KG1 (cell line): ENCODE data around the gene NFE2L2.
"Not testable (repeated sequence)": the region's sequence is repeated elsewhere in the genome, so short reads cannot be mapped to it uniquely, and the experiment has no call there.

Source experiments
- DNase-seq: peaks from one replicate; lab custom pipeline; 2025; lab: John Stamatoyannopoulos, UW

NFE2L2 gene

DNA sequence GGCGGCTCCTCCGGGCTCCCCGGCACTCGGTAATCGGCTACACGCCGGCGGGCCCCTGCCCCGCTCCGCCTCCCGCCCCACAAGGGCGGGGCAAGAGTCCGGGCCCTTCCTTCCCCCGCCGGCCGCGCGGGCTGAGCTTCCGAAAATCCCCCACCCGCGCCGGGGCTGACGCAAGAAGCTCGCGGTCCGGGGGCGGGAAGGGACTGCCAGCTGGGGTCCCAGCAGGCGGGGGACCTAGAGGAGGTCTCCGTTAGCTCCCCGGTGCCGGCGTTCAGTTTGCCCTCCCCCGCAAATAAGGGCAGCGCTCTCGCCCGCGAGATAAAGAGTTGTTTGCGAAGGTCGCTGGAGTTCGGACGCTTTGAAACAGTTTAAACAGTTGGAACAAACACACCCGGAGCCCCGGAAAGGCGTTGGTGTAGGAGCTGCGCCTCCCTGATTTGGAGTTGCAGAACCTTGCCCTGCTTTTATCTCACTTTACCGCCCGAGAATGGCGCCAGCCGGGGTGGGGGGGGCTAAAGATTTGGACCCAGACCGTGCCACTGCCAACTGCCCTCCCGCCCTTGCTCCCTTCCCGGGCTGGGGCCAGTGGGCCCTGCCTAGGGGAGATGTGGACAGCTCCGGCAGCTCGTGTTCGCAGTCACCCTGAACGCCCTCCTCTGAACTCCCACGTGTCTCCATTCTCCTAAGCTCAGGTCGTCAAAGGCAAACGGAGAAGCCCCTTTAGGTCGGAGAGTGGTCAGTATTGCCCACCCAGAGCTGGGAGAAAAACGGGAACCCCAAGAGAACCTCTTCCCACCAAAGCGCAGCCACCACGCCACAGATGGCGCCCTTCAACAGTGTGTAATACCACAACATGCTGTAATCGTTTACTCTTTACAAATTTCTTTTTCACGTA, at the start of gene NFE2L2:
TSS of gene NFE2L2 (minus strand) at position 35 of the 895 bp plus-strand sequence. CDS start 151 bp downstream, outside the sequence.
- peak; percentile 92 for DNase-seq

DNA sequence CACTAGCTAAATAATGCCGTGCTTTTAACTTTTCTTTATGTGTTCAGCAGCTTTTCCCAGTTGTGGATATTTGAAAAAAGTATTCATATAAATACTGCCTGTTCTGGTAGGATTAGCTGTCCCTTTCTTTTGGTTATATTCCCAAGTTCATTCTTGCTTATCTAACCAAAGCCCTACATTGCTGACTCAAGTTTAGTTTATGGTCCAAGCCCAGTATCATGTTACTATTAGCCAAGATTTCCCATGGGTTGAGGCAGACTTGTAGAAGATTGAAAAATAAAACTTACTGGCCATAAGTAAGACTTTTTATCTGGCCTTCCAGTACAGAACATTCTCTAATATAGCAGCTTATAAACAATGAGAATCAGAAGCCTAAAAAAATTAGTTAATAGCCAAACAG, 49.7 kb upstream of the NFE2L2 start:
- DNase-seq: no peak

DNA sequence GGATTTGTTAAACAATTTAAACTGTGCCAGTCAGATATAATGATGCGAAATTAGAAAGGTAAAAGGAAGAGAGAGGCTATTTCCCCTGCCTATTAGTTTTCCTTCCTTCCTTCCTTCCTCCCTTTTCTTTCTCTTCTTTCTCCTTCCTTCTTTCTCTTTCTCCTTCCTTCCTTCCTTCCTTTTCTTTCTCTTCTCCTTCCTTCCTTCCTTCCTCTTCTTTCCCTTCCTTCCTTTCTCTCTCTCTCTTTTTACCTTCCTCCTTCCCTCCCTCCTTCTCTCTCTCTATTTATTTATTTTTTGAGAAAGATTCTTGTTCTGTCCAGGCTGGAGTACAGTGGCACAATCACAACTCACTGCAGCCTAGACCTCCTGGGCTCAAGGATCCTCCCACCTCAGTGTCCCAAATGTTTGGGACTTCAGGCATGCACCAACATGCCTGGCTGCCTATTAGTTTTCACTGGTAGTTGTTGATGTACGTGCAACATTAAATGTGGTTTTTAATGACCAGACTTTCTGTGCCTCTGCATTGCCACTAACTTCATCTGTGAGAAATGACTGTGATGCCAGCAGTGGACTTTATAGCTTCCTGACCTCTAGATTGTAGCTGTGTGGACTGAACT, 48.7 kb upstream of the NFE2L2 start:
- DNase-seq: no peak

DNA sequence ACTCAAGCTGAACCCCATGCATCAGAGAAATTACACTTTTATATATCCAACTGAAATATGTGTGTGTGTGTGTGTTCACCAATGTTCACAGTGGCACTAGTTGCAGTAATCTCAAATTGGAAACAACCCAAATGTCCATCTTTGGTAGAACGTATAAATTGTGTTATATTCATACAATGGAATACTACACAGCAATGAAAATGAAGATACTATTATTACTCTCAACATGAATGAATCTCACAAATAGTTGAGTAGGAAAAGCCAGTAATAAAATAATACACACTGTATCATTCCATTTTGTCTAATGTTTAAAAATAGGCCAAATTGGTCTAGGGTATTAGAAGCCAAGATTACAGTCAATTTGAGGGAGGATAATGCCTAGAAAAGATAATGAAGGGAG, 48.0 kb upstream of the NFE2L2 start:
- DNase-seq: no peak

DNA sequence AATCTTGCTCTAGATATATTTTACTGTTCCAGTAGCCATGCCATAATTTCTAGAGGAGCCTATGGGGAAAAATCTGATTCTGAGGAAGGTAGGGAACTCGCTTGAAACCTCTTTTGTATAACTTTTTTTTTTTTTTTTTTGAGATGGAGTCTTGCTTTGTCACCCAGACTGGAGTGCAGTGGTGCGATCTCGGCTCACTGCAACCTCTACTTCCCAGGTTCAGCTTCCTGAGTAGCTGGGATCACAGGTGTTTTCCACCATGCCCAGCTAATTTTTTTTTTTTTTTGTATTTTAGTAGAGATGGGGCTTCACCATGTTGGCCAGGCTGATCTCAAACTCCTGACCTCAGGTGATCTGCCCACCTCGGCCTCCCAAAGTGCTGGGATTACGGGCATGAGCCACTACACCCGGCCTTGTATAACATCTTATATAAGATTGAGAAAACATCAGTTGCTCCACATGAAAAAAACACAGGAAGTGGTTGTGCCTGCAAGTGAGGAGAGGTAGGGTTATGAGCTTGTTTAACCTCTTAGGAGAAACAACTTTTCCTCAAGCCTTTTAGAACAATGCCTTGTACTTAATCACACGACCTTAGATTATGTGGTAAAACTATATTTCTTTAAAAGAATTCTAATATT, 45.3 kb upstream of the NFE2L2 start:
- not testable (repeated sequence) for DNase-seq

DNA sequence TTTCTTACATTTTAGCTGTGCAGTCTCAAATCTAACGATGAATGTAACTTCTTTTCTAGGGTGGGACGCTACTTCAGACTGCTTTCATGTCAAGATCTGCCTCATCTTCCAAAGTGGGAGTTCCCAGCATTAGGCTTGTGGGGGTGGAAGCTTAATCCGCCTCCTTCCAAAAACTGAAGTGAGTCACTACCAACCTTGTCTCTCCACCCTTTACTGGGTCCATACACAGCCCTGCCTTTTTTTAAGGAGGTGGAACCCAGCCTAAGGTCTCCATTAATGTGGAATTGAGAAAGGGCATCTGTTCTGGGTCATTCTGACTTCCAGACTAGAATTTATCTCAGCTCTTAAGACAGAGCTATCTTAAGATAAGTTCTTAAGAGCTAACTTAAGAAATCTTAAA, 42.0 kb upstream of the NFE2L2 start:
- DNase-seq: no peak

DNA sequence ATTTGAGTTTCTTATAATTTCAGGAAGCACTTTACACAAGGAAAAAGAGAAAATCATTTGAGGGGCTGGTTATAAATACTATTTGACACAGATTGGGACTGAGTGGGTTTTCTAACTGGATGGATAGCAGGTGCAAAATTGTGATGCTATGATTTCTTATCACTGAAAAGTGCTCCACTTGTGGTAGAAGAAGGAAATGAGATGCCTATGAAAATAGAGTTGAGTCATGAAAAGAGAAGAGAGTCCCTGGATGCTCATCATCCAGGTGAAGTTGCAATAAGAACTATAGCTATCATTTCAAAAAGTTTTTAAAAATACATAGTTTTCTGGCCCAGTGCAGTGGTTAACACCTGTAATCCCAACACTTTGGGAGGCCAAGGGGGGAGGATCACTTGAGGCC, 39.4 kb upstream of the NFE2L2 start:
- no peak for DNase-seq

DNA sequence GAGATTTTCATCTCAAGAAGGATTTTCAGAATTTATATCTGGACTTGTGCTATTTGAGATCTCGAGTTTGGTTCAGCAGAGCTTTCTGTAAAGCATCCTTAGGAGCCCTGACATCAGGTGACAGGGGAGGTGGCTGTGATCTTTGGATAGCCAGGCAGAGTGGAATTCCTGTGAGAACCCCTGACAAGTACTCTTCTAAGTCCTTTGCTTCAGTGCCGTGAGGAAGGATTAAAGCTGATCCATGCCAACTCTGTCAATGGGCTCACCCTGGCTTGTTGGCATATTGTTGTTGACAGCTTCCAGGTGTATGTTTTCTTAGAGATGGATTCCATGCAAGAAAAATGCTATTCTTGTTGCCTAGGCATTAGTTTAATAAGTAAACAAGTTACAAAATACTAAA, 38.0 kb upstream of the NFE2L2 start:
- DNase-seq: no peak

DNA sequence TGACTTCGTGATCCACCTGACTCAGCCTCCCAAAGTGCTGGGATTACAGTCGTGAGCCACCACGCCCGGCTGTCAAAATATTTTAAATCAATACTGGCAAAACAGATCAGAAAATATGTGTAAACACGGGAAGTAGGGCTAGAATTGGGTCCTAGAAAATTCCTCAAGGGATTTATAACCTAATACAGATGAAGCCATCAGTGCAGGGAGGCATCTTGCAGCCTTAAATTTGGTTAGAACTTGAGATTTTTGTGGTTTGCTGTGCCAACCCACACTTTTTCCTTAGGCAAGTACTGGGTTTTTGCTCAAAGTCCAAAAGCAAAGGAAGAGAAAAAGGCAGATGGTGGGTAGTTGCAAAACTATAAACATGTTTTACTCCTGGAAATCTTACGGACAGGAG, 33.7 kb upstream of the NFE2L2 start:
- DNase-seq: no peak

DNA sequence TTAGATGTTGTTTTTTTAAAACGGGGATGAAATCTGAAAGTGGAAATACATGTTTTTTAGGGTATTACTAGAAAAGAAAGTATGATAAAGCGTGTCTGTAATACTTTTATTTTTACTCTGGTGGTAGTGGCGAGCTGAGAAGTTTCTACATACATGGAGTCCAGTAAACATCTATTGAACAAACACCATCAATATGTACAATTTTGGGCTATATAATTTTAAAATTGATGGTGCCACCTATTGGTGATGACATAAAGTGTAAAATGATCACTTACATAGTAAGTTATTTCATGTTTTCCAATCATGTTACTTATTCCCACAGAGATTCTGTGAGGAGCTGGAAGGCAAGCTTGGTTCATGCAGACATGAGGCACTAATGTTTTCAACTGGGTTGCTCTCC, 31.5 kb upstream of the NFE2L2 start:
- no peak for DNase-seq

DNA sequence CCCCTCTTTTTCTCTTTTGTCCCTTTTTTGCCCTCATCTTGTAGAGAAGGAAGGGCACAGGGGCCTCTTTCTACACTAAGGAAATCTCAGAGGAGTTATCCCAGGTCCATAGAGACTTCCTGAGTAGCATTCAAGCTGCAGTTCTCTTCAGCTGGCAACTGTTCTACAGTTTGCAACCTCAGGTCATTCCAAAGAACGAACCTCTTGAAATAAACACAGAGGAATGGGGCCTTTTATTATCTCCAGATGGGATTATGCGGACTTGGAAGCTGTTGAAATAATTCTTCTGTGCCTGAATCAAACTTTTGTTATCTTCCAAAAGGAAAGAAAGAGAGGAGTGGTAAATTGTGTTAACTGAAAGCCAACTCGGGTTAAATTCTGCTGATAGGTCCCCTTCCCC, 31.0 kb upstream of the NFE2L2 start:
- DNase-seq: no peak

DNA sequence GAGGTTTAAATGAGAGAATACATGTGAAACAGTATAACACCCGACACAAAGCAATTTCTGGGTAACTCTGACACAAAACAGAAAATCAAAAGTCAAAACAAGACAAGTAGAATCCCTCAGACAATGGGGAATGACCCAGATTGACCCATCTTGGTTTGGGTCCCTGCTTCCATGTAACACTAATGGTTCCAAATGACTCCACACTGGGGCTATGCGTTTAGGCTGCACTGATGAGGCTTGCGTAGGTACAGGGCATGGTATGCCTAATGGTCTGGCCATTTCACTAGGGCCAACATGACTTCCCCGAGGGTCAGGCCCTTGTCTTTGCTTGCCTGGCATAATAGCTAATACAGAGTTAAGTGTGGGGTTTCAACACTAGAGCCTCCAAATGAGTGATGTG, 27.2 kb upstream of the NFE2L2 start:
- DNase-seq: no peak

DNA sequence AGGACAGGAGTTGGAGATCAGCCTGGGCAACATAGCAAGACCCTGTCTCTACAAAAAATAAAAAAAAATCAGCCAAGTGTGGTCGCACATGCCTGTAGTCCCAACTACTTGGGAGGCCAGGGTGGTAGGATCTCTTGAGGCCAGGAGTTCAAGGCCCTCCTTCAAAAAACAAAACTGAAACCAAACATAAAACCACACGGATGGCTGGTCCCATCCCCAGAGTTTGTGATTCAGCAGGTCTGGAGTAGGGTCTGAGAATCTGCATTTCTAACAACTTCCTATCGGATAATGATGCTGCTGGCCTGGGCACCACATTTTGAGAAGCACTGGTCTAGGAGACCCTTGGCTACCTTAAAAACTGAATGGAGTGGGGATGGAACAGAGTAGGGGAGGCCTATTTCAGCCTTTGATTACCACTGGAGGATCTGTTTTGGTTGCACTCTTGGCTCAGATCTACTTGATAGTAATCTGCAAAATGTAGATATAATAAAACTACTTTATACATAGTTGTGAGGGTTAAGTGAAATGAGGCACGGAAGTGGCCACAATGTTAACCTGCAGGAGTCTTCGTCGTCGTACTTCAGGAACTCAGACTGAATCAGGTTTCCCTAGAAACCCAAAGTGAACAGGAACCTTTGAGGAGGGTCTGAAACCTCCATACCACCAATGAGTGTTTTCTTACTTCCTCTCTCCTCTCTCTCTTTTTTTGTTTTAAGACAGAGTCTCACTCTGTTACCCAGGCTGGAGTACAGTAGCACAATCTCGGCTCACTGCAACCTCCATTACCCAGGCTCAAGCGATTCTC, 25.5 kb upstream of the NFE2L2 start:
- no peak for DNase-seq

DNA sequence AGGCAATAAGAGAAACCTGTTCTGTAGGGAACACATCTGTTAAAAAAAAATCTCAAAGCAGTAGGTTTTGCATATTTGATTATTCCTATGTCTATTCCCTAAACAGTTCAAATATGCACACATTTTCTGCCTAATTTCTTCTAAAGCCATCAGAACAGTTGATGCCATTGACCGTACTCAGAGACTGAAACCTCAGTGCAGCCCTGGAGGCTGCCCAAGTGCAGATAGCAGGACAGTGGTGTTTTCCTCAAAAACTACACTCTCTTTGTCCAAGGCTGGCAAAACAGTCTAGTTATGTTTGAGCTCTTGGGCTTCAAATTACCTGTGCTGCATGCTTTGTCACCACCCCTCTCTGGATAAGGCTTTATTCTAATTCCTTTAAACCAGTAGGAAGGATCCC, 23.3 kb upstream of the NFE2L2 start:
- DNase-seq: no peak

DNA sequence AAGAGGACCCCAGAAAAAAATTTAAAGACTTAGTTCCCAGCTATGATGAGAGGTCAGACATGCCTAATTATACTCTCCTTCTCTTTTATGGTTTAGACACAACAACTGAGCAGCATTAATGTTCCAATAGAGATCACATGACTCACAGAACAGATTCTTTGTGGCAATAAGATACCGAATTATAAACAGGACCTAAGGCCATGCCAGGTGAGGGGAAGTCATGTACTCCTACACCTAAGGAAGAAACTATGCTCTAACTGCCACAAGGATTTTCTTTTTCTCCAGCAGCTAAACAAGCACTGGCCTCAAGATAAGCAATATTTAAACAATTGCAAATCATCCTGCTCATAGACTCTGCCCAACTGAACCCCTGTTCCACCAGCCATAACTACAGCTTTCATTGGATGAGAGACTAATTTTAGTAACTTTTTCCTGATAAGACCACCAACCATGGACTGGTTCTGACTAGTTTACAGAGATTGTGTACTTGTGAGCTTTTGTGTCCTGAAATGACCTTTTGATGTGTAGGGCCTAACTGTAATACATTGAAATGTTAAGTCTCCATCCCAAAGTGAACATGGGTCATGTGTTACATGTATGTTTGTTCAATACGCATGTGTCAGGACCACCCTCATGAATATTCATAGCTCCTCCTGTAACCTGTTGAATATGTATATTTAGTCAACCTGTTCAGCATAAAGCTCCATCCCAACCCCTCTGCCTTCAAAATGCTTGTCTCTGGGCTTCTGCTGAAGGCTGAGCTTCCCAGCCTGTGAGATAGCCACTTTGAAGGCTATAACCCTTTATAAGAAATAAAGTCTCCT, 21.6 kb upstream of the NFE2L2 start:
- DNase-seq: no peak

DNA sequence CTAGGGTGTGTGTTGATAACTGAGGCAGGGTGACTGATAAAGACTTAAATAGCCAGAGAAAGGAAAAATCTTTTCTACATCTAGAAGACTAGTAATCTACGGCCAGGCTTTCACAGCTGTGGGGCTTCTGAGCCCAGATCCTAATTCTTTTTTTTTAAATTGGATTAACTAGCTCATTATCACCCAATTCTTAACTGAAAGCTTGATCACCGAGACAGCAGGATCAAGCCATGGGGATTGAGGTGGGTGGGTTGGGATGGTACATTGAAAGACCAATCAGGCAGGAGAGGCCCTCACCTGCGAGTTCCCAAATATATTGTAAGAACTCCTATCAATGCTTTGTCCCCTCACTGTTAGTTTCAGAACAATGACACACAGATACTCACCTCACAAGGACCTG, 20.0 kb upstream of the NFE2L2 start:
- no peak for DNase-seq

DNA sequence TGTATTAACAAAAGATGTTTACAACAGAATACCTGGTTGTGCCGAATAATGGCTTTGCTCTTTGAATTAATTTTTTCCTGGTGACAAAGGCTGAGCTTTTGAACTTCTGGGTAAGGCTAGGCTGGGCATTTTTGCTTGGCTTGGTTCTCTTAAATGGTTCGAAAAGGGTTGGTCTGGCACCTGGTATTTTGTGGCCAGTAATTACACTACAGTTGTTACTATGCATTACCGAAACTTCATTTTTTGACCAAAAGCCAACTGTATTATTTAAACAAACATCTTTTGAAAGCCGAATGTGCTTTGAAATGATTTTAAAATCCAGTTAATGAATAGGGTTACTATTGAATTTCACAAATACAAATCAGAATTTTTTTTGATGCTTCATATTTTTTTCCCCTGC, 19.4 kb upstream of the NFE2L2 start:
- no peak for DNase-seq

DNA sequence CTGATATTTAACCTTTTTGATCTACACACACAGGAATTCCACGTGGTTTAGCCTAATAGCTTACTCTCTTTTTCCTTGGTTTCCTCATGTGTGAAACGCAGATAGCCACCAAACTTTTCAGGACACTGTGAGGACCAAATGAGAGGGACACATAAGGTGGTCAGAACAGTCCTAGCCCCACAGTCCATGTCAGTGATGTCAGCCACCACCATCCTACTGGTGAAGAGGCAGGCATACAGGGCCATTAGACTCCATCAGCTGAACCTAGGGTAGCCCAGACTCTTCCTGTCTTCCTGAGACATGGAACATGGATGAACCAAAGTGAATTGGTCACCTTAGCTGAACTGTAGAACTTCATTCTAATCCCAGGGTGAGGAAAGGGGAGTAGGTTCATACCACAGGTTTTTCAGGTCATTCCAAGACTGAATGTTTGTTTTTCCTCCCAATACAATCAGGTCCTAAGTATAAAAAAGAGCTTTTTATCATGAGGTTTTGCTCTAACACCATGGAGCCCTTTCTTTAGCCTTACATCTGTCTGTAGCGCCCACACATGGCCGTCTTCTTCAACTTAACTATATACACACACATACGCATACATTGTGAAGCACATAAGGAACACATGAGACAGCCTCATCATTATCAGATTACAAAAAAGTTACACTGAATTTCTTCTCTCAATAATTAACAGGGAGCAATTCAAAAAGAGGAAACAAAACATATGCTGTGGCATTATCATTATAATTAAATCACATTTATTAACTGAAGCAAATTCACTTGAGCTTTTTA, 18.5 kb upstream of the NFE2L2 start:
- DNase-seq: no peak

DNA sequence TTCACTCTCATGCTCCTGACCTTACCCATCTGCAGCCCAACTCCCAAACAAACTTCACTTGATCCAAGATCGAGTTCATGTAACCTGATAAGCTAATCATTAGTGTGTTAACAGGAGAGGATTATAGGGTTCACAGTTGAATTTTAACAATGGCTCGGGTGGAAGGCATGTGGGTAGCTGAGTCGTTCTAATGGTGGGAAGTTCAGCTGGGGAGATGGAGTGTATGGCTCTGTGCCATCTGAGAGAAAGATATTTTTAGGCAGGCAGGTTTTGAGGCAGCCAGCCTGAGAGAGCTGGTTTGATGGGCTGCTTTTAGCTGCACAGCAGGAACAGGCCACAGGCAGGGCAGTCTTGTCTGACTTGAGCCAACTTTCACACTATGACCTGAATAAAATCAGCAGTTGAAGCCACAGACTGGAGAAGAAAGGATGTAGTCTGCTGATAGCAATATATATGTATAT, 17.7 kb upstream of the NFE2L2 start:
- DNase-seq: no peak

DNA sequence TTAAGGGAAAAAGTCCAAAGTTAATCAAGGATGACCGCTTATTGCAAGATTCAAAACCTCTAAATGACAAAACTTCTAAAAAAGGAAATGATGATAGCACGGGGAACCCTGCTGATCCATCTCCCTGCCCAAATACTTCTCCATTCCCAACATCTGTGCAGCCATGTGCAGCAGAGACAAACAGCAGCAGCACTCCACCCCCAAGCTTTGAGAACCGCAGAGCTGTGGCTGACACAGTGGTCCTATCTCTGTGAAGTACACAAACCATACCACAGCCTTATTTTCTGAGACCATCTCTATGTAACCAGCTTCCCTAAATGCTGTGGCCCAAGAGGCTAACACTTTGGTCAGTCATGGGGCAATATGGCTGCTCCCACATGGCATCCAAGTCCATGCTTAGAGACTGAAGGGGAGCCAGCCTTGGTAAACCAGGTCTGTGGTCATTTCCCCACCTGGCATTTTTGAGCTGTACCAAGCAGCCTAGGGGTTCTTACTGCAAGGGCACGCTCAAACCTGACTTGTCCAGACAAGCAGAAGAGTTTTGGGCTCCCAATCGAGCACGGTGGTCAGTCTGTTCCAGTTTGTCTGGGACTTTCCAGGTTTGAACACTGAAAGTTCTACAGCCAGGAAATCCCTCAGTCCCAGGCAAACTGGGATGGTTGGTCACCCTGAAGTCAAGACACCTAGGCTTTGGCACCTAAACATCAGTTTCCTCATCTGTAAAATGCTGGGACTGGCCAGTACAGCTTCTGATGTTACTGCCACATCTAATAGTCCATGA, 17.1 kb upstream of the NFE2L2 start:
- no peak for DNase-seq
